ENCODE measurements around the gene TASP1.

DNA sequence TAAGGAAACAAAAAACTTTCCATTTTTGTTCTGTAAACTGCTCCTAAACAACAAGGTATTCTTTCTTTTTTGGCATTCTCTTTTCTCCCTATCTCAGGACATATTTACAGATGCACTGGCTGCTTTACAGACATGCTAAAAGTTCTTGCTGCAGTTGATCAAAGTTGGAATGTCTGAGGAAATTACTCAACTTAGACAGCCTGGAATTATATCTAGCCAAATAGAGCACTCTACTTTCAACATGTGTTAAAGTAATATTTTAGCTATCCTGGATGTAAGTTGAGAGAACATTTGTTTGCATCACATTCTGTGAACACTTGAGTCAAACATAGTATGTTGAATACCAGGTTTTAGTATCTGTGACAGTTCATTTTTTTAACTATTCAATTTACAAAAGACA lies 24.8 kb downstream of the TASP1 start:
- TF ChIP-seq, protein P1, sequence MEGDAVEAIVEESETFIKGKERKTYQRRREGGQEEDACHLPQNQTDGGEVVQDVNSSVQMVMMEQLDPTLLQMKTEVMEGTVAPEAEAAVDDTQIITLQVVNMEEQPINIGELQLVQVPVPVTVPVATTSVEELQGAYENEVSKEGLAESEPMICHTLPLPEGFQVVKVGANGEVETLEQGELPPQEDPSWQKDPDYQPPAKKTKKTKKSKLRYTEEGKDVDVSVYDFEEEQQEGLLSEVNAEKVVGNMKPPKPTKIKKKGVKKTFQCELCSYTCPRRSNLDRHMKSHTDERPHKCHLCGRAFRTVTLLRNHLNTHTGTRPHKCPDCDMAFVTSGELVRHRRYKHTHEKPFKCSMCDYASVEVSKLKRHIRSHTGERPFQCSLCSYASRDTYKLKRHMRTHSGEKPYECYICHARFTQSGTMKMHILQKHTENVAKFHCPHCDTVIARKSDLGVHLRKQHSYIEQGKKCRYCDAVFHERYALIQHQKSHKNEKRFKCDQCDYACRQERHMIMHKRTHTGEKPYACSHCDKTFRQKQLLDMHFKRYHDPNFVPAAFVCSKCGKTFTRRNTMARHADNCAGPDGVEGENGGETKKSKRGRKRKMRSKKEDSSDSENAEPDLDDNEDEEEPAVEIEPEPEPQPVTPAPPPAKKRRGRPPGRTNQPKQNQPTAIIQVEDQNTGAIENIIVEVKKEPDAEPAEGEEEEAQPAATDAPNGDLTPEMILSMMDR (IDR thresholded peaks at IDR 0.05; ENCODE audit: low read depth, low read length): no peak
- no peak for TF ChIP-seq EZH2phosphoT487 (IDR thresholded peaks at IDR 0.05; ENCODE audit: low read depth)

Data from OCI-LY3 (cell line).